A673 (cell line): ENCODE data around the gene NAXD. TPM values are rescaled to one million over a fixed set of nuclear protein-coding genes. Genes with fewer than 3 reads are reported as not detected.
A peak's percentile ranks its signal among the peaks of the same experiment; 100 is the strongest.
"Not testable (repeated sequence)": the region's sequence is repeated elsewhere in the genome, so short reads cannot be mapped to it uniquely, and the experiment has no call there.

Source experiments
- Bru-seq: library from RNA; stranded (reverse); fragments of 400-500 nt; gene quantifications from one replicate; lab custom pipeline; 2021; lab: Mats Ljungman, UMichigan
- BruChase-seq, 2 experiments: library from RNA; stranded (reverse); fragments of 400-500 nt; gene quantifications; one replicate each; lab custom pipeline; 2021; lab: Mats Ljungman, UMichigan
- BruUV-seq: library from RNA; stranded (reverse); fragments of 400-500 nt; replicated peaks from 2 replicates; lab custom pipeline; 2021; lab: Mats Ljungman, UMichigan
- CTCF ChIA-PET: fragments of 300-600 bp; sonication (Branson Sonifier 250); formaldehyde crosslinking; loops from one replicate; lab custom pipeline; 2022; ENCODE audit warnings: antibody characterized with exemption; lab: Charles Lee
- POLR2A ChIA-PET: fragments of 300-600 bp; sonication (Branson Sonifier 250); formaldehyde crosslinking; loops from one replicate; lab custom pipeline; 2022; ENCODE audit warnings: antibody characterized with exemption; ENCODE audit not compliant: low non-redundant PET; lab: Charles Lee
- DNase-seq: peaks from one replicate; pipeline ENCODE4 v3.0.0-alpha.2; 2015; ENCODE audit warnings: low spot score
- H3K27ac ChIP-seq: fragments of 200-600 bp; sonication (generic); 2 replicates; pipeline ENCODE4 v1.5.1; 2016; ENCODE audit warnings: mixed run types, low read depth, mild to moderate bottlenecking, mixed read lengths, antibody characterized with exemption, low read length; ENCODE audit not compliant: poor library complexity, severe bottlenecking
- H3K27me3 ChIP-seq: fragments of 200-600 bp; sonication (generic); replicated peaks from 2 replicates; pipeline ENCODE4 v1.6.1; 2017; ENCODE audit warnings: mixed run types, low read depth, mild to moderate bottlenecking, mixed read lengths, antibody characterized with exemption, low read length; ENCODE audit not compliant: insufficient read depth, poor library complexity
- H3K36me3 ChIP-seq: fragments of 200-600 bp; sonication (generic); 2 replicates; pipeline ENCODE4 v1.6.1; 2016; ENCODE audit warnings: mixed run types, mild to moderate bottlenecking, mixed read lengths, antibody characterized with exemption, low read length; ENCODE audit not compliant: insufficient read depth, poor library complexity, severe bottlenecking
- H3K4me1 ChIP-seq: fragments of 200-600 bp; sonication (generic); 2 replicates; pipeline ENCODE4 v1.6.1; 2017; ENCODE audit warnings: mixed run types, mild to moderate bottlenecking, mixed read lengths, antibody characterized with exemption, low read length; ENCODE audit not compliant: insufficient read depth, poor library complexity, severe bottlenecking
- H3K4me3 ChIP-seq: fragments of 200-600 bp; sonication (generic); 2 replicates; pipeline ENCODE4 v1.5.1; 2016; ENCODE audit warnings: low read depth, mixed run types, mild to moderate bottlenecking, mixed read lengths, low read length; ENCODE audit not compliant: poor library complexity, severe bottlenecking
- H3K9me3 ChIP-seq: fragments of 200-600 bp; sonication (generic); 2 replicates; pipeline ENCODE4 v1.6.1; 2016; ENCODE audit warnings: mixed run types, low read depth, mild to moderate bottlenecking, mixed read lengths, antibody characterized with exemption, low read length; ENCODE audit not compliant: poor library complexity, severe bottlenecking
- CTCF ChIP-seq: fragments of 300-800, 200-600 bp; sonication (generic); conservative IDR thresholded peaks from 2 replicates; pipeline ENCODE4 v1.5.1; 2017; ENCODE audit warnings: low read depth, mild to moderate bottlenecking, antibody characterized with exemption, low read length, moderate library complexity, mixed read lengths
- EZH2 ChIP-seq: fragments of 200-600 bp; sonication (generic); IDR thresholded peaks from 2 replicates; pipeline ENCODE4 v1.6.1; 2017; ENCODE audit warnings: borderline replicate concordance, low read depth, mild to moderate bottlenecking, mixed read lengths, antibody characterized with exemption, low read length; ENCODE audit not compliant: poor library complexity, severe bottlenecking
- intact Hi-C: fragments of 100-400 bp; cut with micrococcal nuclease; formaldehyde crosslinking; loops from one replicate; pipeline ENCODE4 v1.10.0; 2022; ENCODE audit not compliant: unreplicated experiment
- long read RNA-seq: library from polyadenylated mRNA; stranded (forward); transcript quantifications from one replicate; pipeline ENCODE4 v2.0.0, GENCODE V29; 2022
- total RNA-seq: library from RNA; stranded (reverse); gene quantifications from 2 replicates; pipeline ENCODE4 v1.2.3, GENCODE V29; 2021

NAXD gene
- 27.9 and 32.0 TPM in 2 replicates for total RNA-seq
- percentile 75 among the genes with signal in this experiment for Bru-seq, nascent RNA
- percentile 80 among the genes with signal in this experiment for BruChase-seq, experiment 1, labeled RNA remaining after a 2-hour chase
- percentile 74 among the genes with signal in this experiment for BruChase-seq, experiment 2, labeled RNA remaining after a 6-hour chase
- long read RNA-seq, partial matches to known transcripts, result 10 of 90 reads
- long read RNA-seq, other reads (novel, unspliced or antisense), result 75 of 90 reads

- no peaks in the 10 kb centered on the region for H3K27me3 ChIP-seq
- CTCF ChIA-PET, result interaction anchor here (0.8 kb wide), 1 partner anchor 22 kb away, joined by 3 read pairs; no protein-coding TSS in a partner anchor
- H3K9me3 ChIP-seq, result no peaks in the 10 kb centered on the region
- peaks cover 11% of the 10 kb centered on the region for H3K4me1 ChIP-seq
- POLR2A ChIA-PET, result no interaction called here
- peak within 1 kb of the TSS; percentile 94 for H3K4me3 ChIP-seq
- no peak for TF ChIP-seq EZH2
- no peak for TF ChIP-seq CTCF
- BruUV-seq, result no TSS peak
- no peaks in the 10 kb centered on the region for H3K36me3 ChIP-seq
- peak; percentile 97 for DNase-seq
- intact Hi-C loops, result no loop called here
- H3K27ac ChIP-seq, result peak within 1 kb of the TSS; percentile 83
Measured at GRCh38 chr13:110615322-110616102, at the start of gene NAXD. NAXD (plus strand) TSS chr13:110615545; CDS start chr13:110615602, 57 bp downstream.

- POLR2A ChIA-PET, result no interaction called here
Measured at GRCh38 chr13:110566171-110566570, 49.2 kb upstream of the NAXD start.

GRCh38 chr13:110568612-110569011, 46.7 kb upstream of the NAXD start:
- Histone ChIP-seq H3K4me3 (no peak overlapping the region), H3K36me3 (no peaks in the 10 kb centered on the region), H3K27ac (no peak overlapping the region), H3K4me1 (no peaks in the 10 kb centered on the region), H3K27me3 (peaks cover 4% of the 10 kb centered on the region), H3K9me3 (no peaks in the 10 kb centered on the region)
- POLR2A ChIA-PET, result no interaction called here
- BruUV-seq, result no TSS peak
- CTCF ChIA-PET, result no interaction called here
- intact Hi-C loops, result no loop called here
- DNase-seq, result no peak
- TF ChIP-seq CTCF (no peak), EZH2 (no peak)

More at GRCh38 chr13:110566171-110566570, 49.2 kb upstream of the NAXD start:
- Histone ChIP-seq H3K36me3 (no peaks in the 10 kb centered on the region), H3K27ac (no peak overlapping the region), H3K9me3 (no peaks in the 10 kb centered on the region), H3K27me3 (peaks cover 3% of the 10 kb centered on the region), H3K4me3 (no peak overlapping the region), H3K4me1 (peaks cover 2% of the 10 kb centered on the region)
- TF ChIP-seq CTCF (no peak), EZH2 (no peak)
- DNase-seq, result no peak
- intact Hi-C loops, result no loop called here
- BruUV-seq, result no TSS peak
- CTCF ChIA-PET, result no interaction called here

- H3K36me3 ChIP-seq, intact Hi-C loops, BruUV-seq, DNase-seq, POLR2A ChIA-PET, H3K4me3 ChIP-seq, H3K4me1 ChIP-seq, H3K9me3 ChIP-seq, H3K27ac ChIP-seq: not testable (repeated sequence)
- peaks cover 18% of the 10 kb centered on the region for H3K27me3 ChIP-seq
- CTCF ChIA-PET, result interaction anchor here (0.6 kb wide), 1 partner anchor 44 kb away, joined by 4 read pairs; no protein-coding TSS in a partner anchor
Measured at GRCh38 chr13:110569962-110570361, 45.4 kb upstream of the NAXD start.
